NAMALWA (cell line): ENCODE data around the gene FKBP7.
"Not testable (repeated sequence)": the region's sequence is repeated elsewhere in the genome, so short reads cannot be mapped to it uniquely, and the experiment has no call there.

ENCODE experiments used
- DNase-seq: peaks from one replicate; pipeline ENCODE4 v3.0.0-alpha.2; 2015; ENCODE audit warnings: low spot score

FKBP7 gene, protein sequence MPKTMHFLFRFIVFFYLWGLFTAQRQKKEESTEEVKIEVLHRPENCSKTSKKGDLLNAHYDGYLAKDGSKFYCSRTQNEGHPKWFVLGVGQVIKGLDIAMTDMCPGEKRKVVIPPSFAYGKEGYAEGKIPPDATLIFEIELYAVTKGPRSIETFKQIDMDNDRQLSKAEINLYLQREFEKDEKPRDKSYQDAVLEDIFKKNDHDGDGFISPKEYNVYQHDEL

DNA sequence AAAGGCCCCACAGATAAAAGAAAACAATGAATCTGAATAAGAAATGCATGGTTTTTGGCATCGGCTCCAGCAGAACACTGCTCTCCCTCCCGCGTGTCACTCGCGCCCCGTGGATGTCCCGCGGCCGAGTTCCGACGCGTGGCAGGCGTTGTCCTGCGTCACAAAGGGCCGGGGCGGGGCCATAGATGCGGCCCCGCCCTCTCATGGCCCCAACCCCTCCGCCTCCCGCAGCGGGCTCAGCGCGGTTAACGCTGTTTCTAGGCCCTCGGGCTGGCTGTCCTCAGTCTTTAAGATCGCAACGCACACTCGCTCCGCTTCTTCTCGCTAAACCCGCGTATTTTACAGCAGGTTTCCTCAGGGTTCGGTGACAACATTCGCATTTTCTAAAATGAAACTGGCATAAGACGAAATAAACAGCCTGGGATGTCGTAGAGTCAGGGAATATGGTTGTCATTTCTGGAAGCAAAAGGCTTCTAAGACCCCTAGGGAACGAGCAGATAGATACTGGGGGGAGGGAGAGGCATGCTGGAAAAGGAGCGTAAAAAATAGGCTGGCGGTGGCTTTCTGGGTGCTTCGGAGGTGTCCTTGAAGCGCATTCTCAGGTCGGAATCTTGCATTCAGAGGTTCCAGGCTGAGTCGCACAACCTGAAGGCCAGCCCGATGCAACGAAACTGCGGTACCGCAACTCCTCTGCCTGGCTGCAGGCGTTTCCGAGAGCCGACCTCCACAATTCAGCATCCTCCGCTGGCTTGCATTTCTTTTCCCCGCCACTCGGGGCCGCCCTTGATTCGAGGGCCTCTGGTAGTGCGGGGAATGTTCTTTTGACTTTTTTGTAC, at the start of gene FKBP7:
Gene FKBP7, minus strand, starts transcription at position 162 of the 836 bp plus-strand sequence. Its CDS starts 101 bp downstream, at position 61.
- peak; percentile 92 for DNase-seq

DNA sequence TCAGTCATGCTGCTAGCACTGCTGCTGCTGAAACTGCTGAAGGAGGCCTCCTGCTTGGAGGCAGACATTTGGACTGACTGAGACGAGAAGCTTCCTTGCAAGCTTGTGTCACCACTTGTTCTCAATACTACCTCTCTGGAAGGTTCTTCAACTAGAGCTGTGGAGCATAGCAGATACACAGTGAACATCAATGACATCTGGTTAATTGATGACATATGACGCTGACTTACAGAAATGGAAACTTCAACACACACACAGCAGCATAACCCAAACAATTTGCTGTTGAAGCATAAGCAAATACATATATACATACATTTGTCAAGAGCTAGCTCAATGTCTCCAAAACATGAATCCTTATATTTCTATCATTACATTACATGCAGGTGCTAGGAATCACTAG, 49.2 kb upstream of the FKBP7 start:
- DNase-seq: no peak

DNA sequence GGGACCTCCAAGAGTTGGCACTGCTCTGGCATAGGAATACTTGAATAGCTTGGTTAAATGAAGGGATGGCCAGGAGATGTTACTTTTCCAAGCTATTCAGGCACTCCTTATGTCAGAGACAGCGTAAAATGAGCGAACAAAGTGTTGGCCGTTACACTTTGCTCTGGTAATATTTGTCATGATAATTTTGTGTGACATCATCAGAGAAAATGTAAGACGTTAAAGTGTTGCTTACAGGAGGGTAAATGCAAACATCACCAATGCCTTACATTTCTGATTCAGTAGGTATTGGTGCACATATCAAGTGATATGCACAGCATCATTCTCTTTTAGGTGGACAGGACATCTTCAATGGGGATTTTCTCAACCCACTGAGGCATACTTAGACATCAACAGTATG, 47.9 kb upstream of the FKBP7 start:
- DNase-seq: no peak

- not testable (repeated sequence) for DNase-seq
Measured at GRCh38 chr2:178525460-178525859, 47.1 kb upstream of the FKBP7 start.

DNA sequence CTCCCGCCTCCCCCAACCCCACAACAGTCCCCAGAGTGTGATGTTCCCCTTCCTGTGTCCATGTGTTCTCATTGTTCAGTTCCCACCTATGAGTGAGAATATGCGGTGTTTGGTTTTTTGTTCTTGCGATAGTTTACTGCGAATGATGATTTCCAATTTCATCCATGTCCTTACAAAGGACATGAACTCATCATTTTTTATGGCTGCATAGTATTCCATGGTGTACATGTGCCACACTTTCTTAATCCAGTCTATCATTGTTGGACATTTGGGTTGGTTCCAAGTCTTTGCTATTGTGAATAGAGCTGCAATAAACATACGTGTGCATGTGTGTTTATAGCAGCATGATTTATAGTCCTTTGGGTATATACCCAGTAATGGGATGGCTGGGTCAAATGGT, 46.6 kb upstream of the FKBP7 start:
- not testable (repeated sequence) for DNase-seq

DNA sequence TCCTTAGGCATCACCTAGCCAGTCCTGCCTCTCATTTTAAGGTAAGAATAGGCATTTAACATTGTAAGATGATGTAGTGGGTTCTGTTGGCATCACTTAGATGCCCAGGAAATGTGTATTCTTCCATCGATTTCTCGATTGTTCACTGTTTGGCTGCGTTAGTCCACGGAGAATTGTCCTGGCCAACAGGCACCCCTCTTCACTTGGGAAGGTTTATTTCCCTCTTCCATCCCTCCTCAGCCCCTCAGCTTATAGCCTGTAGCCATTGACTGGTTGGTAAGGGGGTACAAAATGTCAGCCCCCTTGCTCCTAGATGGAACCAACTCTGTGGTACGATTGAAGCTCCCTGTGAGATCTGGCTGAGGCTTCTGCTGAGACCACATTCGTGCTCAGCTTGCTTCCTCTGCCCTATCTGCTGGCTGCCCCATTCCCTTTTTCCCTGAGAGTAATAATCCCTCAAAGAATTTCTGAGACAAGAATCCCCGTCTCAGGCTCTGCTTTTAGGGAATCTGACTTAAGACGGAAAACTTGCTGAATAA, 45.3 kb upstream of the FKBP7 start:
- DNase-seq: peak; percentile 22

GRCh38 chr2:178522950-178523595, 44.7 kb upstream of the FKBP7 start:
- DNase-seq: peak; percentile 91

GRCh38 chr2:178521304-178522150, 43.1 kb upstream of the FKBP7 start:
- DNase-seq: no peak

DNA sequence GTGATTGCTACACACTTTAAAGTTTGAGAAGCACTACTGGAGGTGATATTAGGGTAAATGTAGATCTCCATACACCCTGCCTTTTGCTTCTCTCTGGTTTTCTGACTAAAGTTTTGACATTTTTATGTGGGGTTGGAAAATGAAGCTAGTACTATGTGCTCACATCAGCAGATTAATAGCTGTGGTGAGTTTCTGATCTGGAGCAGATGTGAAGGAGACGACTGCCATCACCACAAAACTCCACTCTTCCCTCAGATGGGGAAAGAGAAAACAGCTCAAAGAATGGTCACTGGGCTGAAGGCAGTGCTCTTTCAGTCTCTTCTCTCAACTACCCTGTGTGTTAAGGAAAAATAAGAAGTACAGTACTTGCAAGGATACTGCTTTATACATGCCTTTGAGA, 39.1 kb upstream of the FKBP7 start:
- no peak for DNase-seq

GRCh38 chr2:178514664-178515063, 36.3 kb upstream of the FKBP7 start:
- DNase-seq: no peak

DNA sequence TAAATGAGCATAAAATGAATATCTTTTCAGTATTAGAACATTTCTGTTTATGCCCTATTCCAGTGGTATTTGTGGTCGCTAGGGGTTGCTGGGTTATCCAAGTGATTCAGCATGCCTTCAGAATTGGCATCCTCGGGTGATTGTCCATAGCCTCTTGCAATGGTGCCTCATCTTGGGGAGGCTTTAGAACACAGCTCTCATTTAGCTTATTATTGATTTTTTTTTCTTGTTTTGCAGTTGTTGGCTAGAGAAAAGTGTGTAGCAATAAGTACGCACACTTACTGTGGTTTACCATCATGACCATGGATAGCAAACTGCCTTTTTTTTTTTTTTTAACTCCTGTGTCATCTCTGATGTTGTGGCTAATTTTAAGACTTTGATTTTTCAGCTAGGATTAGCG, 35.5 kb upstream of the FKBP7 start:
- no peak for DNase-seq

DNA sequence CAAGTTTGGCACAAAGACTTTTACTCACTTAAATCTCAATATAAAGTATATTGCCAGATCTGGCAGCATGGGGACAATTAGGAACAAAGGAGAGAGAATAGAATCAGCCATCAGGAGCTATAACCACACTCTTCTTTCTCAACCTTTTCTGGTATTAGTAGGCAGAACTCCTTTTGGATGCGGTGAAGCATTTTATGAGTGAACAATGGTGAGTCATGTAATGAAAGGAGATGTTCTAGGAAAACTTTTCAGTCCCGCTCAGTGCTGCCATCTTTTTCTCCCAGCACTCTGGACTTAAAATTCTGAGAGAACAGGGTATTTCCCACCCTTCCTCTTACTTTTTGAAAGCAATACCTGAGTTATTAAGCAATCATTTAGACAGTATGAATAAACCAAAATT, 34.1 kb upstream of the FKBP7 start:
- no peak for DNase-seq

DNA sequence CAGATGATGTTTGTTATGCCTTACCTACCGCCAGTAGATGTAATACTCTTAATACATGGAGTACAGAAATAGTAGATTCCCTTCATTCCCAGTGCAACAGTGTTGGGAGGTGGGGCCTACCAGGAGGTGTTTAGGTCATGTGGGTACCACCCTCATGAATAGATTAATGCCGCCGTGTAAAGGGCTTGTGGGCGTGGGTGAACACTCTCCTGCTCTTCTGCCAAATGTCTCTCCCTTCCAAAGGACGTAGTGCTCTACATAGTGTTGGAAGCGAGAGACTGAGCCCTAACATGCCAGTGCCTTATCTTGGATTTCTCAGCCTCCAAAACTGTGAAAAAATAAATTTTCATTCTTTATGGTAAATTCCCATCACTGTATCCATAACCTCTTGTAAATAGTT, 32.0 kb upstream of the FKBP7 start:
- no peak for DNase-seq

DNA sequence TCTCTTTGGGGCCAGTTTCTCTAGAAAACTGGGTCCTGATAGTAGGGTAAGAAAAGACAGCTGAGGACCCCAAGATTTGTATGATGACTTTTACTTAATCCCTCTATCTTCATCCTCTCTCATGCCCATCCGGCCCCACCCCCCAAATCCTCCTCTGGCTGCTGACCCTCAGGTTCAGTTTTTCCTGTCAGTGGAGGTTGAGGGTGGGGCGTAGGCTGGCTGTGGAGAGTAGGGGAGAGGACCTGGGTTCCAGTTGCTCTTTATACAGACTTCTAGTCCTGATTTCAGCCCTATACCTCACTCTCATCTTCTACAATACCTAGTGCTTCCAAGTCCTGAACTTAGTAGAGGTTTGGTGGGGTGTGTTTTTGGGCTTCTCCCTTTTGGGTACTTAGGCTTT, 30.2 kb upstream of the FKBP7 start:
- no peak for DNase-seq

GRCh38 chr2:178506949-178507348, 28.5 kb upstream of the FKBP7 start:
- DNase-seq: no peak

DNA sequence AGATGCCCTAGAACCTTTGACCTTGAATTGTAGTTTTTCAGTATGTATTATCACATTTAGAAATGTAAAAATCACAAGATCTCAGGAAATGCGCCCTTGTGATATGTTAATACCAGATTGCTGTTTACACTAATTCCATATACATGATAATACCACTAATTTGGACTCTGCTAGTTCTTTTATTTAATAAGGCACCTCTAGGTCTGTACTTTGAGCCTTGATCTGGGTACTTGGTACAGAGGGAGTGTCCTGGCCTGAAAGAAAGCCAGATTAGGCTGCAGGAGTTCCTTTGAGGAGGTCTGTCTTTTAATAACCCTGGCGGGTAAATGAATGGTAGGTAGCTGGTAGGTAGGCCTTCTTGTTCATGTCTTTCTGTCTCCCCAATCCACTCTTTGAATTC, 28.1 kb upstream of the FKBP7 start:
- no peak for DNase-seq

DNA sequence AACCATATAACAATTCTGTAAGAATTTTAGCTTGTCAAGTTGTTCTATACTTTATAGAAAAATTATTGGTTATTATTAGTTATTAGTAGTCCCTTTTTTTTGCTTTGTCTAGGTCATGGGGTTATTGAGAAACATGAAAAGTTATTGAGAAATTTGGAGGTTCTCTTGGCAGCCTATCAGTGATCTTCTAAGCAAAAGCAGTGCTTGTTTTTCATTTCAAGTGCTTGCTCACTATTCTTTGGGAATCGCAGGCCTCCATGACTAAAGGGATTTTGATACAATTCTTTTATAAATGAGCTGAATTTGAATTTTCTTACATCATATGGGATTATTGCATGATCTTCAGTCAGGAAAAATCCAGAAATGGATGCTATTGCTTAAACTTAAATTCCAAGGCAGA, 27.7 kb upstream of the FKBP7 start:
- no peak for DNase-seq

GRCh38 chr2:178502751-178503150, 24.4 kb upstream of the FKBP7 start:
- DNase-seq: no peak

- DNase-seq: no peak
Measured at GRCh38 chr2:178499640-178500039, 21.2 kb upstream of the FKBP7 start.

- DNase-seq: peak; percentile 36
Measured at GRCh38 chr2:178498137-178498536, 19.7 kb upstream of the FKBP7 start.

- no peak for DNase-seq
Measured at GRCh38 chr2:178496049-178496448, 17.6 kb upstream of the FKBP7 start.

- no peak for DNase-seq
Measured at GRCh38 chr2:178491612-178492011, 13.2 kb upstream of the FKBP7 start.
